SJCRH30 (cell line): ENCODE results near the gene PRSS3. TPM values are rescaled to one million over a fixed set of nuclear protein-coding genes. Genes with fewer than 3 reads are reported as not detected.

ENCODE experiments used
- total RNA-seq: library from RNA; depleted of rRNA; stranded (reverse); fragments of >200 nt; shearing (Covaris generic); gene quantifications from 2 replicates; pipeline ENCODE4 v1.2.3, GENCODE V29; 2014; rRNA removed

PRSS3 gene
- total RNA-seq, 1 experiment from 2014 or later, result not detected

Other genes with a start within 250 kb of the PRSS3 start
- gene UBE2R2, start 21.6 kb downstream of the PRSS3 start, total RNA-seq, result 23.8 and 24.5 TPM in 2 replicates